ENCODE data around the gene TNS2. TPM values are rescaled to one million over a fixed set of nuclear protein-coding genes. Genes with fewer than 3 reads are reported as not detected.
"Not testable (repeated sequence)": the region's sequence is repeated elsewhere in the genome, so short reads cannot be mapped to it uniquely, and the experiment has no call there.

TNS2 gene
- total RNA-seq, 2 experiments from 2014 or later = 2.3 to 3.0 TPM

DNA sequence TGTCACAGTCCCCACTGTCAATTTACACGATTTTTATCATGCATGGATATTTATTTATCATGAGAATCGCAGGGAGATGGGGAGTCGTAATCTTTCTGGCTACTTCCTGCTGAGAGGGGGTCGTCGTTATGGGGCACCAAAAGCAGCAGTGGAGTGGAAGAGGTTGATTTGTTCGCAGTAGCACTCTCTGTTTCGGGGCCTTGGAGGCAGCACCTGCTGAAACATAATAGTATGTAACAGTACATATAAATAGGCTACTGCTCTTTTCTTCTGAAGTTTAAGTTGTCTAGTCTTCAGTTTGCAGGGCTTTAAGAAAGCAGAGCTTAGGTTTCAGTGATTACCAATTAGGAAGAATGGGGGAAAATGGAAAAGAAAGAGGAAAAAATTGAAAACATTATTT lies 57.3 kb downstream of the TNS2 start:
- Mint-ChIP-seq H3K4me1 (ENCODE audit: low read depth) (peaks cover 24% of the 10 kb centered on the region), H3K4me3 (no peak overlapping the region), H3K27me3 (no peaks in the 10 kb centered on the region), H3K27ac (no peak overlapping the region), H3K36me3 (ENCODE audit: low read depth) (no peaks in the 10 kb centered on the region), H3K9me3 (no peaks in the 10 kb centered on the region)
- no peak for ATAC-seq (ENCODE audit: poor library complexity)
- intact Hi-C loops (cut with DNase I, micrococcal nuclease) = no loop called here
- ChIA-PET CTCF (no interaction called here), POLR2A (no interaction called here)
- TF ChIP-seq, protein P1, sequence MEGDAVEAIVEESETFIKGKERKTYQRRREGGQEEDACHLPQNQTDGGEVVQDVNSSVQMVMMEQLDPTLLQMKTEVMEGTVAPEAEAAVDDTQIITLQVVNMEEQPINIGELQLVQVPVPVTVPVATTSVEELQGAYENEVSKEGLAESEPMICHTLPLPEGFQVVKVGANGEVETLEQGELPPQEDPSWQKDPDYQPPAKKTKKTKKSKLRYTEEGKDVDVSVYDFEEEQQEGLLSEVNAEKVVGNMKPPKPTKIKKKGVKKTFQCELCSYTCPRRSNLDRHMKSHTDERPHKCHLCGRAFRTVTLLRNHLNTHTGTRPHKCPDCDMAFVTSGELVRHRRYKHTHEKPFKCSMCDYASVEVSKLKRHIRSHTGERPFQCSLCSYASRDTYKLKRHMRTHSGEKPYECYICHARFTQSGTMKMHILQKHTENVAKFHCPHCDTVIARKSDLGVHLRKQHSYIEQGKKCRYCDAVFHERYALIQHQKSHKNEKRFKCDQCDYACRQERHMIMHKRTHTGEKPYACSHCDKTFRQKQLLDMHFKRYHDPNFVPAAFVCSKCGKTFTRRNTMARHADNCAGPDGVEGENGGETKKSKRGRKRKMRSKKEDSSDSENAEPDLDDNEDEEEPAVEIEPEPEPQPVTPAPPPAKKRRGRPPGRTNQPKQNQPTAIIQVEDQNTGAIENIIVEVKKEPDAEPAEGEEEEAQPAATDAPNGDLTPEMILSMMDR (IDR thresholded peaks at IDR 0.05) = no peak
- Histone ChIP-seq H3K9me3 (ENCODE audit: control insufficient read depth in 1 of 2, insufficient read depth in 1 of 2, low read length in 2 of 2) (no peaks in the 10 kb centered on the region), H3K27me3 (ENCODE audit: control insufficient read depth in 1 of 2, insufficient read depth in 2 of 2, low read length in 2 of 2) (no peaks in the 10 kb centered on the region), H3K4me1 (ENCODE audit: insufficient read depth, low read length) (peaks cover 31% of the 10 kb centered on the region), H3K27ac (ENCODE audit: low read depth in 1 of 2, low read length in 2 of 2) (no peak overlapping the region), H3K4me3 (ENCODE audit: low read length) (no peak overlapping the region), H3K36me3 (ENCODE audit: insufficient read depth, low read length) (no peaks in the 10 kb centered on the region)
- no peak for DNase-seq

DNA sequence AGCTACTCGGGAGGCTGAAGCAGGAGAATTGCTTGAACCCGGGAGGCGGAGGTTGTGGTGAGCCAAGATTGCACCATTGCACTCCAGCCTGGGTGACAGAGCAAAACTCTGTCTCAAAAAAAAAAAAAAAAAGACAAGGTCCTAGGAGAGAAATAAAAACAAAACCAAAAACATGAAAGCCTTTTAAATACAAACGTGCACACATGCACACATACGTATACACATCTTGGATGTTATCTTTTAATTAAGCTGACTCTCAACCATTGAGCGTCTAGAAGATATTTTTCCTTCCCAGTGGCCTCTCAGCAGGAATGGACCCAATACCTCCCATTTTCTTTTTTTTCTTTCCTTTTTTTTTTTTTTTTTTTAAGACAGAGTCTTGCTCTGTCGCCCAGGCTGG lies 62.6 kb downstream of the TNS2 start:
- H3K36me3 Mint-ChIP-seq (ENCODE audit: low read depth); H3K4me3 ChIP-seq (ENCODE audit: low read length); H3K4me3 Mint-ChIP-seq; H3K9me3 ChIP-seq (ENCODE audit: control insufficient read depth in 1 of 2, insufficient read depth in 1 of 2, low read length in 2 of 2); H3K36me3 ChIP-seq (ENCODE audit: insufficient read depth, low read length); POLR2A ChIA-PET; H3K27me3 Mint-ChIP-seq; intact Hi-C loops (cut with DNase I, micrococcal nuclease); ATAC-seq (ENCODE audit: poor library complexity); H3K4me1 Mint-ChIP-seq (ENCODE audit: low read depth); DNase-seq; H3K9me3 Mint-ChIP-seq; H3K27ac Mint-ChIP-seq; H3K27ac ChIP-seq (ENCODE audit: low read depth in 1 of 2, low read length in 2 of 2); H3K27me3 ChIP-seq (ENCODE audit: control insufficient read depth in 1 of 2, insufficient read depth in 2 of 2, low read length in 2 of 2); H3K4me1 ChIP-seq (ENCODE audit: insufficient read depth, low read length): not testable (repeated sequence)
- CTCF ChIA-PET = interaction anchor here (0.7 kb wide), 1 partner anchor 17 kb away, joined by 5 read pairs; no protein-coding TSS in a partner anchor

DNA sequence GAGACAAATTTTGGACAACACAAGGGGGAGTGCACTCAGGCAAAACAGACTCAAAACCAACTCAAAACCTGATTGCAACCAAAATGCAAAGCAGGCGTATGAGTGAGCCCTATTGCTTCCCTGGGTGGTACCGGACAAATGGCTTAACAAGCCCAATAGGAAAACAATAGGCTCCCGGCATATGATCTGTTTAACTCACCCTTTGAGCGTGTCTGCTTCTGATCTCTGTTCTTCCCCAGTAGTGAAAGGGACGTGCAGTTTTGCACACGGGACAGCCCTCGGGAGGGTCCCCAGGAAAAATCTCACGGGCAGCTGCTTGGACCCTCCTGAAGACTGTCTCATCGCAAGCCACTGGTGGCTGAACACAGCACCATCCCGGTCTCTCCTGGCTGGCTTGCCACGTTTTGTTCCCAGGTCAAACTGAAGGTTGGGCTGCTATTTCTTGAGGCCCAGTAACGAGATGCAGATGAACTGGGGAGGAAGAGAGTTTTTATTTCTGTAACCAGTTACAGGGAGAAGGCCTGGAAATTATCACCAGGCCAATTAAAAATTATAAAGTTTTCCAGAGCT lies 63.4 kb downstream of the TNS2 start:
- ATAC-seq (ENCODE audit: poor library complexity) = no peak
- intact Hi-C loops (cut with DNase I, micrococcal nuclease) = no loop called here
- Mint-ChIP-seq H3K4me3 (no peak overlapping the region), H3K27ac (no peak overlapping the region), H3K9me3 (no peaks in the 10 kb centered on the region), H3K36me3 (ENCODE audit: low read depth) (no peaks in the 10 kb centered on the region), H3K27me3 (no peaks in the 10 kb centered on the region), H3K4me1 (ENCODE audit: low read depth) (no peaks in the 10 kb centered on the region)
- Histone ChIP-seq H3K4me3 (ENCODE audit: low read length) (no peak overlapping the region), H3K4me1 (ENCODE audit: insufficient read depth, low read length) (no peaks in the 10 kb centered on the region), H3K9me3 (ENCODE audit: control insufficient read depth in 1 of 2, insufficient read depth in 1 of 2, low read length in 2 of 2) (no peaks in the 10 kb centered on the region), H3K27ac (ENCODE audit: low read depth in 1 of 2, low read length in 2 of 2) (no peak overlapping the region), H3K36me3 (ENCODE audit: insufficient read depth, low read length) (no peaks in the 10 kb centered on the region), H3K27me3 (ENCODE audit: control insufficient read depth in 1 of 2, insufficient read depth in 2 of 2, low read length in 2 of 2) (no peaks in the 10 kb centered on the region)
- DNase-seq = no peak
- ChIA-PET CTCF (interaction anchor here (0.7 kb wide), 1 partner anchor 16 kb away, joined by 5 read pairs; no protein-coding TSS in a partner anchor), POLR2A (no interaction called here)
- TF ChIP-seq, protein P1 (IDR thresholded peaks at IDR 0.05) = no peak

DNA sequence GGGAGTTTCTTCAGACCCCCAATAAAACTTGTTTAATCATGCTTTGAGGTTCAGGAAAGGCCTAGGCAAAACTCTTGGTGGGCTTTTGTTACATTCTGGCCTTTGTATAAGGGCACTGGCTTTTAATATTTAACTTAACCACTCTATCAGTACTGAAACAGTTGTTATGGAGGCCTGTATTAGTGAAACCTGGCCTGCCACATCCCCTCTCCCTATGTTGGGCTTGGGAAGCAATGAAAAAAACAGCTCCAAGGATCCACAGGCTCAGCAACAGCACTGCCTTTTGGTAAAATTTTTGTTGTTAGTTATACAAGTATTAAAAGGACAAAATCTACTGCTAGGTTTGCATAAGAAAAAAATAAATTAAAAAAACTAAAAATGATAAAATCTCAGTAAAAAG lies 64.1 kb downstream of the TNS2 start:
- H3K36me3 ChIP-seq (ENCODE audit: insufficient read depth, low read length) = no peaks in the 10 kb centered on the region
- intact Hi-C loops (cut with DNase I, micrococcal nuclease) = no loop called here
- H3K4me1 ChIP-seq (ENCODE audit: insufficient read depth, low read length) = no peaks in the 10 kb centered on the region
- no peak overlapping the region for H3K4me3 ChIP-seq (ENCODE audit: low read length)
- DNase-seq = no peak
- Mint-ChIP-seq H3K9me3 (no peaks in the 10 kb centered on the region), H3K36me3 (ENCODE audit: low read depth) (no peaks in the 10 kb centered on the region), H3K27ac (no peak overlapping the region), H3K4me3 (no peak overlapping the region), H3K4me1 (ENCODE audit: low read depth) (no peaks in the 10 kb centered on the region), H3K27me3 (no peaks in the 10 kb centered on the region)
- H3K9me3 ChIP-seq (ENCODE audit: control insufficient read depth in 1 of 2, insufficient read depth in 1 of 2, low read length in 2 of 2) = no peaks in the 10 kb centered on the region
- no peak for ATAC-seq (ENCODE audit: poor library complexity)
- H3K27me3 ChIP-seq (ENCODE audit: control insufficient read depth in 1 of 2, insufficient read depth in 2 of 2, low read length in 2 of 2) = no peaks in the 10 kb centered on the region
- TF ChIP-seq, protein P1 (IDR thresholded peaks at IDR 0.05) = no peak
- POLR2A ChIA-PET = no interaction called here
- no peak overlapping the region for H3K27ac ChIP-seq (ENCODE audit: low read depth in 1 of 2, low read length in 2 of 2)
- CTCF ChIA-PET = no interaction called here
